GM18909 (cell line): ENCODE measurements around the gene SAP25.
A peak's percentile ranks its signal among the peaks of the same experiment; 100 is the strongest.
"Not testable (repeated sequence)": the region's sequence is repeated elsewhere in the genome, so short reads cannot be mapped to it uniquely, and the experiment has no call there.

Source experiments
- ATAC-seq: cut with Tn5 transposase; IDR thresholded peaks from one replicate; pipeline ENCODE4 v1.9.1; 2021; ENCODE audit warnings: mild to moderate bottlenecking; ENCODE audit not compliant: unreplicated experiment, poor library complexity

The SAP25 gene

GRCh38 chr7:100563100-100563564 is 10.6 kb downstream of the SAP25 start:
- ATAC-seq: no peak

GRCh38 chr7:100562195-100563099 is 11.3 kb downstream of the SAP25 start:
- ATAC-seq: no peak

- no peak for ATAC-seq
Measured at GRCh38 chr7:100561491-100562194, 12.1 kb downstream of the SAP25 start.

DNA sequence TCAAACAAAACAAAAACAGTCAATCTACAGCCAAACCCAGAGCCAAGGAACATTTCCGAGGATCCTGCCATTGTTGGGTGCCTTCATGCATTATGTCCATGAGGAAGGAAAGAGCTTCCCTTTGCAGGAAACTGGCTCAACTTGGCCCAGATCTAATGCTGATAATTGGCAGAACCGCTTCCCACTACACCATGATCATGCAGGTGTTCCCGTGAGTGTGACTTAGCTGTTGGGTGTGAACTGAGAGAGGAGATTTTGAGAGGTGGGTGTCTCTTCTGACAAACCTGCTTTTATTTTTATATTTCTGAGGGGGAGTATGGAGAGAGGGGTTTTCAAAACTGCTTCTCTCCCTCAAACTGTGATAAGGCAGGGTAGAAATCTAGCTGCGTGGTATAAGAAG is 14.6 kb downstream of the SAP25 start:
- no peak for ATAC-seq

DNA sequence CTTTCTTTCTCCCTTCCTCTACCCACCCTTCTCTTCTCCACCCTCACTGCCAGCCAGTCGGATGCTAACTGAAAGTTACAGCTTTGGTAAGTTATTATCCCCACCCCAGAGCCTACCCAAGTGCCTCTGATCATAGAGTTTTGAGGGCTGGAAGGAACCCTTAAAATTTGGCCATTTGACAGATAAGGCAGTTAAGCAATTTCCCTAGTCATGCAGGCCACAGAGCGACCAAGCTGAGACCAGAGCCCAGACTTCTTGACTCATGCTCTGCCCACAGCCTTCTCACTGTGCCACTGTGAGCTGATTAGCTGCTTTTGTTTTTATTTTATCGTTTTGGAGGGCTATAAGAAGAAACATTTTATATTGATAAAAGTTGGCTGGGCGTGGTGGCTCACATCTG is 17.2 kb downstream of the SAP25 start:
- ATAC-seq: no peak

DNA sequence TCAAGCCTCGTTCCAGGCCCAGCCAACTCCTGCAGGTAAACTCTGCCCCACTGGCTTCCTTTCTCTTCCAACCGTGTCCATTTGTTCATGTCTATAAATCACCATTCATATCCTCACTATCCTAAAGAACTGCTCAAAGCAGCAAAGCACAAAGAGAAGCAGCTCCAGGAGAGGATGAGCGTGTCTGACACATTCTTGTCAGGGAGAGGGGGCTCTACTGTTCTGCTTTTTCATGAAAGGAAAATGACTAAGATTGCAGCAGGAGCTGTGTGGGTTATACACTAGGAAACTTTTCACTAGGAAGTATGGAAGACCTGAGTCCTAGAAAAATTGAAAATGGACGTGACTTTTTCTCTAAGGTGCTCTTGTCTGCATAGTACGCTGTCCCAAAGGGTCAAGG is 18.0 kb downstream of the SAP25 start:
- ATAC-seq: no peak

- no peak for ATAC-seq
Measured at GRCh38 chr7:100553032-100553431, 20.7 kb downstream of the SAP25 start.

DNA sequence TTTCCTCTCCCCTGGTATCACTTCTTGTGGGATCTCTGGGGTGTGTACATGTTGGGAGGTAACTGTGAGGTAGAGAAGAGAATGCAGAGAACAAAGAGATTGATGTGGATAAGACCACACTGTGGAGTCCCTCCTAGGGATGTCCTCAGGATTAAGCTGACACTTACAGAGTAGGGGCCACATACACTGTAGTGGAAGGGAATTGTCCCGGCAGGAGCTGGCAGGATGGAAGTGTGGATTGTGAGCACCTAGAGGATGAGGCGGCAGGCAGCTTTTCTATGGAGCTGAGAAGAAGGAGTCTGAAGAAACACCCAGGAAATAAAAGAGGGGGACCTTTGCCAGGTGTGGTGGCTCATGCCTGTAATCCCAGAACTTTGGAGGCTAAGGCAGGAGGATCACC is 21.2 kb downstream of the SAP25 start:
- no peak for ATAC-seq

GRCh38 chr7:100548446-100548845 is 25.3 kb downstream of the SAP25 start:
- ATAC-seq: not testable (repeated sequence)

GRCh38 chr7:100547872-100548271 is 25.8 kb downstream of the SAP25 start:
- ATAC-seq: no peak

- no peak for ATAC-seq
Measured at GRCh38 chr7:100546926-100547800, 26.5 kb downstream of the SAP25 start.

GRCh38 chr7:100546129-100546925 is 27.4 kb downstream of the SAP25 start:
- no peak for ATAC-seq

DNA sequence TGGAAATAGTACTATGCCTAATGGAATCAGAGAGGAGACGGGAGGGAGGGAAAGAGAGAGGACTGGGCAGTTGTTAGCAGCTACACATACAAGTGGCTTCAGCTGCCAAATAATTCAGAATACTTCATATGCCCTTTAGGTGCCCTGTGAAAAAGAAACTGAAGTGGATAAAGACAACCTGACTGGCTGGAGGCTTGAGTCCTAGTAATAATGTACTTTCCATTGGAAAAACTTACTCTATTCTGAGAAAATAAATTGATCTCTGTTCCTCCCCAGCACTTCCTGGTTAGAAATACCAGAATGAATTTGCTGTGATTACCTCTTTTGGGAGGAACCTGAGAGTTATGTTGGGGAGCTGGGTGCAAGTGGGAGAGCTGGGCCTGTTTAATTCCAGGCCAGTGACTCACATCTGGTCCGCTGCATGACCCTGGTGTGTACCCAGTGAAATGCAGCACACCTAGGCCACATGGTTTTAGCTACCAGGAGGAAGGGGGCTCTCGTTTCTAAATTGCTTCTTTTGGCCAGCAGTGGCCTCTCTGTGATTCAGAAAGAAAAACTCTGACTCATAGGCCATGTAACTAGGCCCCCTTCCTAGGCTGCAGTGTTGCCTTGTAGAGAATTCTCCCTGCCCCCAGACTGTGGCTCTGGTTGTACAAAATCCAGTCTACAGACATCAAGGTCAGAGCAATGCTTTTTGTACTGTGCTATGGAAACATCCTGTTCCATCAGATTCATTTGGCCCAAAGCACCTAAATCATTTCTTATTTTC is 28.2 kb downstream of the SAP25 start:
- ATAC-seq: peak; percentile 40

DNA sequence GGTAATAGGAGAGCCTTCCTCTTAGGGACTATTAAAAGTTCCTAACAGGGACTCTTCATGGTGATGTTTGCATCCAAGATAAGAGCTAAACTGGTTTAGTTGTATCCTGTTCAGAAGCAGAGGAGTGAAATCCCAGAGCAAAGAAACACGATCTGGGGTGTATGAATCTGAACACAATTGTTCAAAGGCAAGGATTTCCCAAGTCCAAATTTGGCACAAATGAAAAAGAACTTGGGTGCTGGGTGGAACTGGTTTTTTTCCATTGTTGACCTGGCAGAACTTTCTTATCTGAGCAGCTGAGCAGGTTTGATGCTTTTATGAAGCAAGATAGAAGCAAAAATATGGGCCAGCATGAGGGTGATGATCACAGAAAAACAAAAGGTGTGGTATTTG is 28.7 kb downstream of the SAP25 start:
- ATAC-seq: no peak

- ATAC-seq: no peak
Measured at GRCh38 chr7:100544386-100544785, 29.3 kb downstream of the SAP25 start.

GRCh38 chr7:100543586-100543985 is 30.1 kb downstream of the SAP25 start:
- ATAC-seq: no peak

- ATAC-seq: not testable (repeated sequence)
Measured at GRCh38 chr7:100541309-100541708, 32.4 kb downstream of the SAP25 start.

DNA sequence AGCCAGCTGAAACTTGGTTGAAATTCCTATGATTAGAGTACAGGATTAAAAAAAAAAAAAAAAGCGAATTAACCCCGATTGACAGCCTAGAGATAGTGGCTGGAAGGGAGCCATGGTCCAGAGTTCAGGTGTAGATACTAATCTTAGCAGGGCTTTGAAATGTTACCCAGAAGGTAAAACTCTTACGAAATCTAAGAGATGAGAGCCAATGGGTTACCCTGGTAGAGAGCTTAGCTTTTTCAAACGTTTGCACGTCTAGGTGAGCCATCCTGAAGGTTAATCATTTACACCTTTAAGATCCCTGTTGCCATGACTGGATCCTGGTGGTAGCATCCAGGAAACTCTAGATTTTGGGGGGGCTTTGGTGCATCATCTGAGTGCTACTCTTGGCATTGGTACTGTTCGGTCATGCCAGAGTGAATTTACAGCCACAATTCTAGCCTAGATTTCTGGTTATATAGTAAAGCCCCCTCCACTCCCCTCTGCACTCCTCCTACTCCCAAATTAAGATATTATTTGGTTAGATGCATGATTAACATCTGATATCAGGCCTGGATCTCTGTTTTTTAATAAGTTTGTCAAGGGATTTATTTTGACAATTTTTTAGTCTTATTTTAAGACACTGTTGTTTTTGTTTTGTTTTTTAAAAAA is 33.5 kb downstream of the SAP25 start:
- no peak for ATAC-seq
